C4-2B (cell line): ENCODE data around the gene ERCC2.

Source experiments
- H3K27ac ChIP-seq: fragments of 450-650 bp; 2 replicates; pipeline ENCODE4 v1.5.1; 2017
- CTCF ChIP-seq: fragments of 450-650 bp; conservative IDR thresholded peaks from 2 replicates; pipeline ENCODE4 v1.5.1; 2017; ENCODE audit warnings: mild to moderate bottlenecking
- ZFX ChIP-seq: fragments of 450-650 bp; IDR thresholded peaks from 2 replicates; pipeline ENCODE4 v1.6.1; 2017

The ERCC2 gene

DNA sequence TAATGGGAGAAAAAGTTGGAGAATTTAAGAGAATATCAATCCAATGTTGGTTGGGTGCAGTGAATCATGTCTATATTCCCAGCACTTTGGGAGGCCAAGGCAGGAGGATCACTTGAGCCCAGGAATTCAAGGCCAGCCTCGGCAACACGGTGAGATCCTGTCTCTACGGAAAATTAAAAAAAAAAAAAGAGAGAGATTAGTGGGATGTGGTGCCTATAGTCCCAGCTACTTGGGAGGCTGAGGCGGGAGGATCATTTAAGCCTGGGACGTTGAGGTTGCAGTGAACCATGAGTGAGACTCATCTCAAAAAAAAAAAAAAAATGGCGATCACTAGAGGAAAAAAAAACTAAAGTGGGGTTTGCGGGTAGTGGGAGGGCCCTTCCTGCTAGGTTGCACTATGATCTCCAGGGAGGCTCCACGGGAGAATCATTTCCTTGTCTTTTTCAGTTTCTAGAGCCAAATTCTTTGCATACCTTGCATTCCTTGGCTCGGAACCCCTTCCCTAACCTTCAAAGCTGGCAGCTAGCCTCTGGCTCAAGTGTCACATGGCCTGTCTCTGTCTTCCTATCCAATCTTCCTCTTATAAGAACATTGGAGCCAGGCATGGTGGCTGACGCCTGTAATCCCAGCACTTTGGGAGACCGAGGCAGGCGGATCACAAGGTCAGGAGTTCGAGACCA is 5.8 kb upstream of the ERCC2 start:
- TF ChIP-seq CTCF, result no peak
- TF ChIP-seq ZFX, result no peak
- no peak overlapping the region for H3K27ac ChIP-seq

DNA sequence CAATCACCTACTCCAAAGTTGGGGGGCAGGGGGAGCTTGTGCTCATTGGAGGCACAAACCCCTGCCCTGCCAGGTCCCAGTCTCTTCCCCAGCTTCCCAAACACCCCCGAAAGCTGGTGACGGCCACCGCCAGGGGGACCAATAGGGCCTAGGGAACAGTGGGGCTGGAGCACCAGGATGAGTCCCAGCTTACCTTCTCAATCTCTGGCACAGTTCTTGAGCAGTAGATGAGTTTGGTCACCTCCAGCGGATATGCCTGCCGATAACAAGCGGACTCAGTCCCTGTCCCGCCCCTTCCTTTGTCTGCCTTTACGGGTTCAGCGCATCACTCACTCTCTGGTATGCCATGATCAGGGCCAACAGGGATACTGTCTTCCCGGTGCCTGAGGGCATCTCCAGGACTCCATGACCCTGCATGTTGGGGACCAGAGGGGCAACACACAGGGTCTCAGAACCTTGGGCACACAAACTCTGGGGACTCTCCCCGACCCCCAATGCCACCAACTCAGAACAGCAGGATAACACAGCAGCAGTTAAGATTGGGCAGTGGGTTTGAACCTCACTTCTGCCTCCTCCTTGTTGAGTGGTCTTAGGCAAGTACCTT is 1.5 kb downstream of the ERCC2 start:
- no peak for TF ChIP-seq CTCF
- no peak for TF ChIP-seq ZFX
- H3K27ac ChIP-seq, result no peak overlapping the region

GRCh38 chr19:45368127-45368526 is 2.2 kb downstream of the ERCC2 start:
- TF ChIP-seq CTCF, result no peak
- TF ChIP-seq ZFX, result no peak
- H3K27ac ChIP-seq, result no peak overlapping the region

- TF ChIP-seq CTCF (no peak), ZFX (no peak)
- H3K27ac ChIP-seq, result no peak overlapping the region
Measured at GRCh38 chr19:45364696-45365095, 5.7 kb downstream of the ERCC2 start.

GRCh38 chr19:45363861-45364459 is 6.4 kb downstream of the ERCC2 start:
- H3K27ac ChIP-seq, result no peak overlapping the region
- TF ChIP-seq CTCF, result no peak
- TF ChIP-seq ZFX, result no peak

DNA sequence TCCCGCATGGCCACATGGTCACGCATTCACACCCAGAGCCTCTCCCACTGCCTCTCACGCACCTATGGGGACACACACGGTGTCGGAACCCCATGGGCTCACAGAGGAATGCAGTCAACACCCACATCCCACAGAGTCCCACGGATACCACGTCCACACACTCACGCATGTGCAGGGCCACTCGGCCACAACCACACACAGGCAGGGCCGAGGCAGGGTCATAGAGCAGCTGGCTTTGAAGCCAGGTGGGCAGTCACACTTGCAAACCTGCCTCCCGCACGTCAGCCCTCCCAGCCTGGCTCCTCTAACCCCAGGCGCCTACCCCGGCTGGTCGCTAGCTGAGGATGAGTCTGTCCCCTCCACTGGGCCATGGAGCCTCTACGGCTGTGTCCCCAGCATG is 8.1 kb downstream of the ERCC2 start:
- TF ChIP-seq CTCF (no peak), ZFX (no peak)

GRCh38 chr19:45361608-45362007 is 8.8 kb downstream of the ERCC2 start:
- H3K27ac ChIP-seq, result no peak overlapping the region
- TF ChIP-seq CTCF (no peak), ZFX (no peak)

More for the DNA sequence above, 8.1 kb downstream of the ERCC2 start:
- no peak overlapping the region for H3K27ac ChIP-seq
